Midbrain (tissue), 1 donor: Measurements from ENCODE around the gene VCAM1.
"Not testable (repeated sequence)": the region's sequence is repeated elsewhere in the genome, so short reads cannot be mapped to it uniquely, and the experiment has no call there.

ENCODE experiments used
- DNase-seq: peaks from one replicate; lab custom pipeline; 2025; lab: John Stamatoyannopoulos, UW

VCAM1 gene

GRCh38 chr1:100780814-100781213 lies 61.3 kb downstream of the VCAM1 start:
- no peak for DNase-seq

- DNase-seq, result not testable (repeated sequence)
These were observed 62.2 kb downstream of the VCAM1 start for GRCh38 chr1:100781728-100782127.

GRCh38 chr1:100782473-100783039 lies 63.0 kb downstream of the VCAM1 start:
- DNase-seq, result no peak

GRCh38 chr1:100785470-100786052 lies 66.0 kb downstream of the VCAM1 start:
- DNase-seq, result no peak

- DNase-seq, result no peak
These were observed 67.3 kb downstream of the VCAM1 start for GRCh38 chr1:100786870-100787269.
